ENCODE measurements around the gene RNF103. TPM values are rescaled to one million over a fixed set of nuclear protein-coding genes. Genes with fewer than 3 reads are reported as not detected.

Gene RNF103
- total and polyA plus RNA-seq, 5 donors from 2014 or later, result 2.7 to 79.3 (median 4.6) TPM

DNA sequence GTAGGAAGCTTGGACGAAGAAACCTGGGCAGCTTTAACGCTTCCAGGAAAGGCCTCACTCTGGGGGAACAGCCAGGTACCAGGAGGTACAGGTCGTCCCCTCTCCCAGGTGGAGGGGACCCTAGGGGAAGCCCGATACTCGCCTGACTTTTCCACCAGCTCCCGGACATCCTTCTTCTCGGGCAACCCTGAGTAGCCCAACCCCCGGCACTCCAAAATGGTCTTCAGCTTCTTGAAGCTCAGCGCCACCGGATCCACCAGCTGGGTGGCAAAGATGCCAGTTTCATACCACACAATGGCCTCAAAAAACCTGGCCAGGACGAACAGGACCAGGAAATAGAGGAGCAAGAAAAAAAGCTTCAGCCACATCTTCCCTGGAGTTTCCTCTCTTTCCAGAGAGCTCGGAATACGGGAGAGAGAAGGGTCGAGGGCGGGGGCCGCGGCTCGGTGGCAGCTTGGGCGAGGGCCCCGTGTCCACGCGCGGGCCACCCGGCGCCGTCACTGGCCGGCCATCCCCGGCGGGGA lies 1.1 kb downstream of the RNF103 start:
- H3K4me3 ChIP-seq (ENCODE audit: low read depth, low read length), result peak overlapping the region; percentile 95
- Mint-ChIP-seq H3K9me3 (no peaks in the 10 kb centered on the region), H3K4me1 (peaks cover 33 to 53% (median 42%) of the 10 kb centered on the region in 4 donors), H3K36me3 (peaks cover 17% of the 10 kb centered on the region), H3K4me3 (peak overlapping the region; percentile 94 to 97 (median 96)), H3K27ac (peak overlapping the region; percentile 85 to 95 (median 91)), H3K27me3 (peaks cover 12% of the 10 kb centered on the region)
- no peaks in the 10 kb centered on the region for H3K27me3 ChIP-seq (ENCODE audit: control insufficient read depth, insufficient read depth, low read length)
- H3K36me3 ChIP-seq (ENCODE audit: control insufficient read depth, insufficient read depth, low read length), result peaks cover 23% of the 10 kb centered on the region
- no peak for ATAC-seq (ENCODE audit: low read depth in 2 of 2)
- H3K9me3 ChIP-seq (ENCODE audit: control insufficient read depth in 2 of 2, low read length in 2 of 2), result no peaks in the 10 kb centered on the region
- peaks cover 31% of the 10 kb centered on the region for H3K4me1 ChIP-seq (ENCODE audit: control insufficient read depth, insufficient read depth, low read length, poor library complexity, severe bottlenecking)
- H3K27ac ChIP-seq (ENCODE audit: insufficient read depth, low read length, poor library complexity, severe bottlenecking), result peak overlapping the region; percentile 95
- peak; percentile 3 to 60 (median 9) for DNase-seq

DNA sequence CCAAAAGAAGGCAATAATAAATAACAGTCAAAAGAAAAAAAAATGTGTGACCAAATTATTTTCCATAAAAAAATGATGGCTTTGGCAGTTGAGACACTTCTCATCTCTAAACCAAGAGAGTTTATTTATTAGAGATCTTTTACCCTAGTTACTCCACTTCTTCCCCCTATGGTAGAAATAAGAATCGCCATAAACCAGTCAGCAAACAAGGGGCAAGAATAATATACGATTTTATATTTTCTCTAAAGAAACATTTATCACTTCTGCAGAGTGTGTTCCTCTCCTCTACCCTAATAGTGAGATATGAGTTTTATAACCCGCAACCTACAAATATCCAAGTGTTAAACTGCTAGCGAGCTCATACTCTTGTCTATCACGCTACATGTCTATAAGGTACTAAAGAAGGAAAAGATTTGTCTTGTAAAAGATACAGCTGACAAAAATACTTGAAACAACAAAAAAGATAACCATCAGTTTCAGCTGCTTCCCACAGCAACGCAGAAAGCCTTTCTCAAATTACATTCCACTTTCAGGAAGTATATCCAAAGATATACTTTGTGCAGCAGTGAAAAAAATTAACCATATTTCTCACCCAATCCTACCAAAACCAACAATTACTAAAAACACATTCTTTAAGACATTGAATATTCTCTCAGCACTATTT lies 2.3 kb downstream of the RNF103 start:
- Mint-ChIP-seq H3K27ac (peak overlapping the region; percentile 1 to 91 (median 38)), H3K4me3 (peak overlapping the region; percentile 94 to 97 (median 96))
- H3K27ac ChIP-seq (ENCODE audit: insufficient read depth, low read length, poor library complexity, severe bottlenecking), result peak overlapping the region; percentile 95

DNA sequence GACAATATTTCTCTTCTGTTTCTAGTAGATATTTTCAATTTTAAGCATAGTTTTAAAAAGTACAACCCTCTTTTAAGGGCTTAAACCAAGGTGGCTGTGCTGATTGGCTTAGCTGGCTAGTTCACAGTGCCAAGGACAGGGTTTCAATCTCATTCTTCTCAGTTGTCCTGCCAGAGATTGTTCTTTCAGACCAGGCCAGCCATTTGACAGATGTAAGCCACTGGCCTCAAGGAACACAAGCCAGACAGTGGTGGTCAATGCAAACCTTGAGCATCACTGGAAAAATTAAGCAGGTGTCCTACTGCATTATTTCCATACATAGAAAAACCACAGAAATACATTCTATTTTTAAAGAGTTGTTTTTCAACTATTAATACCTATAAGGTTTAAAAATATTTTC lies 5.9 kb downstream of the RNF103 start:
- Mint-ChIP-seq H3K4me1 (peaks cover 36 to 78% (median 66%) of the 10 kb centered on the region in 4 donors), H3K36me3 (peaks cover 44% of the 10 kb centered on the region), H3K9me3 (peaks cover 0 to 2% (median 0%) of the 10 kb centered on the region in 7 donors), H3K27me3 (no peaks in the 10 kb centered on the region), H3K27ac (no peak overlapping the region), H3K4me3 (peak overlapping the region in 2 of 4 donors; percentile 26 to 31)
- DNase-seq (no peak), ATAC-seq (ENCODE audit: low read depth in 2 of 2) (no peak)
- H3K4me1 ChIP-seq (ENCODE audit: control insufficient read depth, insufficient read depth, low read length, poor library complexity, severe bottlenecking), result peaks cover 31% of the 10 kb centered on the region
- no peaks in the 10 kb centered on the region for H3K9me3 ChIP-seq (ENCODE audit: control insufficient read depth in 2 of 2, low read length in 2 of 2)
- H3K27me3 ChIP-seq (ENCODE audit: control insufficient read depth, insufficient read depth, low read length), result no peaks in the 10 kb centered on the region
- H3K27ac ChIP-seq (ENCODE audit: insufficient read depth, low read length, poor library complexity, severe bottlenecking), result no peak overlapping the region
- H3K4me3 ChIP-seq (ENCODE audit: low read depth, low read length), result no peak overlapping the region
- H3K36me3 ChIP-seq (ENCODE audit: control insufficient read depth, insufficient read depth, low read length), result peaks cover 60% of the 10 kb centered on the region

More for the DNA sequence above, 2.3 kb downstream of the RNF103 start:
- peaks cover 34% of the 10 kb centered on the region for H3K36me3 ChIP-seq (ENCODE audit: control insufficient read depth, insufficient read depth, low read length)
- Mint-ChIP-seq H3K36me3 (peaks cover 24% of the 10 kb centered on the region), H3K9me3 (no peaks in the 10 kb centered on the region), H3K27me3 (peaks cover 7% of the 10 kb centered on the region), H3K4me1 (peaks cover 40 to 64% (median 52%) of the 10 kb centered on the region in 4 donors)
- H3K4me3 ChIP-seq (ENCODE audit: low read depth, low read length), result peak overlapping the region; percentile 95
- peaks cover 31% of the 10 kb centered on the region for H3K4me1 ChIP-seq (ENCODE audit: control insufficient read depth, insufficient read depth, low read length, poor library complexity, severe bottlenecking)
- DNase-seq (peak in 1 of 3 donors; percentile 33), ATAC-seq (ENCODE audit: low read depth in 2 of 2) (no peak)
- no peaks in the 10 kb centered on the region for H3K27me3 ChIP-seq (ENCODE audit: control insufficient read depth, insufficient read depth, low read length)
- no peaks in the 10 kb centered on the region for H3K9me3 ChIP-seq (ENCODE audit: control insufficient read depth in 2 of 2, low read length in 2 of 2)

DNA sequence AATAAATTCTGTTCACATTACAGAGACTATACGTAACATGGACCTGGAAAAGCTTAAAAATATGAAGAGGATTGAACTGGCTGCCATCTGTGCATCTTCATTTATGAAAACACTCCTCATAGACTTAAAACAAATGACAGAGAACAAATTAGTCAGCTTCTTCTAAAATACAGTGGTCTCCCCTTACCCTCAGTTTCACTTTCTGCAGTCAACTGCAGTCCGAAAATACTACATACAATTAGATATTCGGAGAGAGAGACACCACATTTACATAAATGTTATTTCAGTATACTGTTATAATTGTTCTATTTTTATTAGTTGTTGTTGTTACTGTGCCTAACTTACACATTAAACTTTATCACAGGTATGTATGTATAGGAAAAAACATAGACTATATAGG lies 6.5 kb downstream of the RNF103 start:
- H3K27me3 ChIP-seq (ENCODE audit: control insufficient read depth, insufficient read depth, low read length), result no peaks in the 10 kb centered on the region

DNA sequence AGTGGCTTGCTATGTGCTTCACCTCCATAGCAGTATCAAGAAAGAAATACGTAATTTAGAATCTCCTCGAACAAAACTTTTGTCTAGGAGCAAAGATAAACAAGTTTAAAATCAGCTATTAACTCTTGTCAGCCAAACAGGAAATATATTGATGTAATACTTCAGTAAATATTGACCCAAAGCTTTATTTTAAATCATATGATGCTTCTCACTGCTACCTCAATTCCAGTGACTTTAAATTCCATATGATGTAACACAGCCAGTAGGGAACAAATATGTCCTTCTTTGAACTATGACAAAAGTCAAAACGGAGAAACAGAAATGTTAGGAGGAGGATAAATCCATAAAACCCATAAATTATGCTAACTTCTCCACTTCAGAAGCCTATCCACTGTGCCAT lies 7.2 kb downstream of the RNF103 start:
- DNase-seq (no peak), ATAC-seq (ENCODE audit: low read depth in 2 of 2) (no peak)
- Mint-ChIP-seq H3K4me3 (peak overlapping the region in 1 of 4 donors; percentile 26), H3K27ac (no peak overlapping the region), H3K9me3 (peaks cover 0 to 2% (median 0%) of the 10 kb centered on the region in 7 donors), H3K4me1 (peaks cover 42 to 75% (median 67%) of the 10 kb centered on the region in 4 donors), H3K27me3 (no peaks in the 10 kb centered on the region), H3K36me3 (peaks cover 49% of the 10 kb centered on the region)
- peaks cover 73% of the 10 kb centered on the region for H3K36me3 ChIP-seq (ENCODE audit: control insufficient read depth, insufficient read depth, low read length)
- H3K27me3 ChIP-seq (ENCODE audit: control insufficient read depth, insufficient read depth, low read length), result no peaks in the 10 kb centered on the region
- H3K4me3 ChIP-seq (ENCODE audit: low read depth, low read length), result peak overlapping the region; percentile 16
- no peaks in the 10 kb centered on the region for H3K9me3 ChIP-seq (ENCODE audit: control insufficient read depth in 2 of 2, low read length in 2 of 2)
- H3K27ac ChIP-seq (ENCODE audit: insufficient read depth, low read length, poor library complexity, severe bottlenecking), result no peak overlapping the region
- peaks cover 26% of the 10 kb centered on the region for H3K4me1 ChIP-seq (ENCODE audit: control insufficient read depth, insufficient read depth, low read length, poor library complexity, severe bottlenecking)

More for the DNA sequence above, 6.5 kb downstream of the RNF103 start:
- Histone ChIP-seq H3K27ac (ENCODE audit: insufficient read depth, low read length, poor library complexity, severe bottlenecking) (no peak overlapping the region), H3K9me3 (ENCODE audit: control insufficient read depth in 2 of 2, low read length in 2 of 2) (no peaks in the 10 kb centered on the region), H3K4me3 (ENCODE audit: low read depth, low read length) (no peak overlapping the region), H3K4me1 (ENCODE audit: control insufficient read depth, insufficient read depth, low read length, poor library complexity, severe bottlenecking) (peaks cover 29% of the 10 kb centered on the region), H3K36me3 (ENCODE audit: control insufficient read depth, insufficient read depth, low read length) (peaks cover 66% of the 10 kb centered on the region)
- peaks cover 0 to 2% (median 0%) of the 10 kb centered on the region in 7 donors for H3K9me3 Mint-ChIP-seq
- H3K27me3 Mint-ChIP-seq, result no peaks in the 10 kb centered on the region
- peak overlapping the region in 2 of 4 donors; percentile 26 to 61 for H3K4me3 Mint-ChIP-seq
- H3K4me1 Mint-ChIP-seq, result peaks cover 36 to 75% (median 66%) of the 10 kb centered on the region in 4 donors
- DNase-seq, result no peak
- no peak for ATAC-seq (ENCODE audit: low read depth in 2 of 2)
- H3K27ac Mint-ChIP-seq, result peak overlapping the region in 1 of 3 donors; percentile 29
- H3K36me3 Mint-ChIP-seq, result peaks cover 44% of the 10 kb centered on the region

DNA sequence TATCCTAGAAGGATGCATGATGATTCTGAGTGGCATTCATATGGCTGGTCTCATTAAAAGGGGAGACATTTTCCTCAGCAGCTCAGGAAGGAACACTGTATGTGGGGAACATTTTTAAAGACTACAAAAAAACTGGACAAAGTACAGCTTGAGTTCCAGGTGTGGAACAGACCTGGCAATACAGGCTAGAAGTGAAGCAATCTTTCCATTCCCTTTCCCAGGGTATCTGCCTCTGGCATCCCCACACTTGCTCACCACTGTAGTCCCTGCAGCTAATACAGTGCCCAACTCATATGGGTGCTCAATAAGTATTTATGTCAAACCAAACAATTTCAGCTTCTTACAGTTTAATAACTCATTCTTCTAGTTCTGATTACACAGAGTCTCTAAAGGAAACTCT lies 8.1 kb downstream of the RNF103 start:
- Mint-ChIP-seq H3K36me3 (peaks cover 58% of the 10 kb centered on the region), H3K27ac (no peak overlapping the region)

DNA sequence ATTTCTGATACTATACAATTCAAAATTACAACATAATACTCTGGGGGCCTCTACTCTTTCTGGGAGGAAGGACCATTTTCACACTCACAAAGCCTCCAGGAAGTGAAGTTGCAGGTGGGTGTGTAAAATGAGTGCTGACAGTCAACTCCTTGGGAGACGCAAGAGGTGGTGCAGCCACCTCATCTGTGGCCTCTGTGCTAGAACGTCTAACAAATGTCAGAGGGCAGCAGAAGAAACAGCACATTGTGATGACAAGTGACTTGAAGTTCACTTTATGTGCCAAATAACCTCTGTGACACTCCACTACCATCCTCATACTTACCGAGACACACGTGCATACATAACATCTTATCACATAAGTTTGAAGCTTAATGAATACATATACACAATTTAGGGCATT lies 10.2 kb downstream of the RNF103 start:
- no peaks in the 10 kb centered on the region for H3K27me3 ChIP-seq (ENCODE audit: control insufficient read depth, insufficient read depth, low read length)
- no peak overlapping the region for H3K4me3 Mint-ChIP-seq
- H3K36me3 ChIP-seq (ENCODE audit: control insufficient read depth, insufficient read depth, low read length), result peaks cover 83% of the 10 kb centered on the region
- ATAC-seq (ENCODE audit: low read depth in 2 of 2), result no peak
- H3K9me3 ChIP-seq (ENCODE audit: control insufficient read depth in 2 of 2, low read length in 2 of 2), result no peaks in the 10 kb centered on the region
- peaks cover 32 to 61% (median 57%) of the 10 kb centered on the region in 4 donors for H3K4me1 Mint-ChIP-seq
- H3K27me3 Mint-ChIP-seq, result no peaks in the 10 kb centered on the region
- H3K27ac Mint-ChIP-seq, result peak overlapping the region in 1 of 3 donors; percentile 34
- no peak for DNase-seq
- no peak overlapping the region for H3K4me3 ChIP-seq (ENCODE audit: low read depth, low read length)
- no peaks in the 10 kb centered on the region for H3K4me1 ChIP-seq (ENCODE audit: control insufficient read depth, insufficient read depth, low read length, poor library complexity, severe bottlenecking)
- H3K9me3 Mint-ChIP-seq, result peaks cover 0 to 2% (median 0%) of the 10 kb centered on the region in 7 donors
- peaks cover 57% of the 10 kb centered on the region for H3K36me3 Mint-ChIP-seq
- H3K27ac ChIP-seq (ENCODE audit: insufficient read depth, low read length, poor library complexity, severe bottlenecking), result no peak overlapping the region

More for the DNA sequence above, 8.1 kb downstream of the RNF103 start:
- Mint-ChIP-seq H3K4me3 (no peak overlapping the region), H3K4me1 (peaks cover 48 to 74% (median 69%) of the 10 kb centered on the region in 4 donors), H3K27me3 (no peaks in the 10 kb centered on the region), H3K9me3 (peaks cover 0 to 2% (median 0%) of the 10 kb centered on the region in 7 donors)
- Histone ChIP-seq H3K4me3 (ENCODE audit: low read depth, low read length) (no peak overlapping the region), H3K27ac (ENCODE audit: insufficient read depth, low read length, poor library complexity, severe bottlenecking) (no peak overlapping the region), H3K27me3 (ENCODE audit: control insufficient read depth, insufficient read depth, low read length) (no peaks in the 10 kb centered on the region), H3K4me1 (ENCODE audit: control insufficient read depth, insufficient read depth, low read length, poor library complexity, severe bottlenecking) (peaks cover 17% of the 10 kb centered on the region), H3K9me3 (ENCODE audit: control insufficient read depth in 2 of 2, low read length in 2 of 2) (no peaks in the 10 kb centered on the region), H3K36me3 (ENCODE audit: control insufficient read depth, insufficient read depth, low read length) (peaks cover 82% of the 10 kb centered on the region)
- DNase-seq (no peak), ATAC-seq (ENCODE audit: low read depth in 2 of 2) (no peak)

All from CD4-positive, CD25-positive, alpha-beta regulatory T cell (primary cell).